A549 (cell line): ENCODE data around the gene KRTAP4-5.

ENCODE experiments used
- BHLHE40 ChIP-seq: IDR thresholded peaks from 2 replicates; pipeline ENCODE4 v1.6.1; 2012; ENCODE audit warnings: low read depth, low read length, inconsistent platforms
- TFCP2L1 ChIP-seq: fragments of 250-450 bp; sonication (Bioruptor Pico); IDR thresholded peaks from 2 replicates; pipeline ENCODE4 v1.5.0; 2021; ENCODE audit warnings: mild to moderate bottlenecking

- TF ChIP-seq TFCP2L1 (no peak), BHLHE40 (no peak)
Observed at GRCh38 chr17:41131979-41132378, 17.6 kb downstream of the KRTAP4-5 start.
